Measurements from ENCODE around the gene CYB561A3. TPM values are rescaled to one million over a fixed set of nuclear protein-coding genes. Genes with fewer than 3 reads are reported as not detected.

CYB561A3 gene
- total and polyA plus RNA-seq, 3 experiments from 2014 or later, result 53.0 to 62.1 (median 53.7) TPM

GRCh38 chr11:61377461-61378160 lies 15.9 kb upstream of the CYB561A3 start:
- Mint-ChIP-seq H3K4me3 (no peak overlapping the region), H3K9me3 (no peaks in the 10 kb centered on the region), H3K27me3 (no peaks in the 10 kb centered on the region), H3K4me1 (no peaks in the 10 kb centered on the region), H3K36me3 (peaks cover 0 to 27% (median 3%) of the 10 kb centered on the region in 3 donors), H3K27ac (peak overlapping the region in 1 of 8 donors; percentile 22)
- H3K27me3 ChIP-seq (ENCODE audit: insufficient read depth, low read length, poor library complexity, severe bottlenecking), result no peaks in the 10 kb centered on the region
- no peak overlapping the region for H3K27ac ChIP-seq (ENCODE audit: low read depth, low read length)
- H3K36me3 ChIP-seq (ENCODE audit: insufficient read depth, low read length), result no peaks in the 10 kb centered on the region
- ChIA-PET POLR2A (no interaction called here), CTCF (no interaction called here)
- H3K9me3 ChIP-seq (ENCODE audit: low read length), result no peaks in the 10 kb centered on the region
- DNase-seq, result no peak
- no peaks in the 10 kb centered on the region for H3K4me1 ChIP-seq (ENCODE audit: insufficient read depth, low read length)
- no peak overlapping the region for H3K4me3 ChIP-seq (ENCODE audit: low read length)

- Histone ChIP-seq H3K4me3 (ENCODE audit: low read length) (no peak overlapping the region), H3K36me3 (ENCODE audit: insufficient read depth, low read length) (no peaks in the 10 kb centered on the region), H3K27ac (ENCODE audit: low read depth, low read length) (no peak overlapping the region), H3K9me3 (ENCODE audit: low read length) (no peaks in the 10 kb centered on the region), H3K27me3 (ENCODE audit: insufficient read depth, low read length, poor library complexity, severe bottlenecking) (no peaks in the 10 kb centered on the region), H3K4me1 (ENCODE audit: insufficient read depth, low read length) (no peaks in the 10 kb centered on the region)
- H3K4me3 Mint-ChIP-seq, result no peak overlapping the region
- DNase-seq, result no peak
- POLR2A ChIA-PET, result no interaction called here
- CTCF ChIA-PET, result interaction anchor here (2.4 kb wide), 1 partner anchor 39 kb away, joined by 9 read pairs; no protein-coding TSS in a partner anchor
- H3K27ac Mint-ChIP-seq, result no peak overlapping the region
- H3K27me3 Mint-ChIP-seq, result no peaks in the 10 kb centered on the region
- no peaks in the 10 kb centered on the region for H3K9me3 Mint-ChIP-seq
- no peaks in the 10 kb centered on the region for H3K4me1 Mint-ChIP-seq
- H3K36me3 Mint-ChIP-seq, result peaks cover 0 to 33% (median 3%) of the 10 kb centered on the region in 3 donors
Observed at GRCh38 chr11:61375761-61376108, 14.1 kb upstream of the CYB561A3 start.

GRCh38 chr11:61372659-61373420 lies 11.2 kb upstream of the CYB561A3 start:
- CTCF ChIA-PET, result interaction anchor here (2.3 to 5.3 kb wide), 2 partner anchors 12 to 36 kb away, joined by 15 to 20 read pairs; no protein-coding TSS in a partner anchor
- no peaks in the 10 kb centered on the region for H3K9me3 ChIP-seq (ENCODE audit: low read length)
- H3K4me3 ChIP-seq (ENCODE audit: low read length), result no peak overlapping the region
- no peaks in the 10 kb centered on the region for H3K27me3 Mint-ChIP-seq
- H3K27ac Mint-ChIP-seq, result peak overlapping the region in 1 of 8 donors; percentile 26
- peaks cover 0 to 58% (median 9%) of the 10 kb centered on the region in 3 donors for H3K36me3 Mint-ChIP-seq
- no peak for DNase-seq
- H3K36me3 ChIP-seq (ENCODE audit: insufficient read depth, low read length), result peaks cover 16% of the 10 kb centered on the region
- H3K9me3 Mint-ChIP-seq, result no peaks in the 10 kb centered on the region
- no peaks in the 10 kb centered on the region for H3K27me3 ChIP-seq (ENCODE audit: insufficient read depth, low read length, poor library complexity, severe bottlenecking)
- H3K4me1 Mint-ChIP-seq, result no peaks in the 10 kb centered on the region
- no peak overlapping the region for H3K4me3 Mint-ChIP-seq
- no peaks in the 10 kb centered on the region for H3K4me1 ChIP-seq (ENCODE audit: insufficient read depth, low read length)
- POLR2A ChIA-PET, result no interaction called here
- H3K27ac ChIP-seq (ENCODE audit: low read depth, low read length), result no peak overlapping the region

GRCh38 chr11:61370349-61371005 lies 8.8 kb upstream of the CYB561A3 start:
- no peak overlapping the region for H3K4me3 Mint-ChIP-seq
- no peaks in the 10 kb centered on the region for H3K27me3 Mint-ChIP-seq
- Histone ChIP-seq H3K27me3 (ENCODE audit: insufficient read depth, low read length, poor library complexity, severe bottlenecking) (no peaks in the 10 kb centered on the region), H3K9me3 (ENCODE audit: low read length) (no peaks in the 10 kb centered on the region), H3K36me3 (ENCODE audit: insufficient read depth, low read length) (peaks cover 34% of the 10 kb centered on the region), H3K27ac (ENCODE audit: low read depth, low read length) (no peak overlapping the region), H3K4me3 (ENCODE audit: low read length) (no peak overlapping the region), H3K4me1 (ENCODE audit: insufficient read depth, low read length) (no peaks in the 10 kb centered on the region)
- ChIA-PET POLR2A (no interaction called here), CTCF (interaction anchor here (2.3 to 5.3 kb wide), 2 partner anchors 15 to 34 kb away, joined by 15 to 20 read pairs; no protein-coding TSS in a partner anchor)
- H3K36me3 Mint-ChIP-seq, result peaks cover 0 to 64% (median 7%) of the 10 kb centered on the region in 3 donors
- H3K9me3 Mint-ChIP-seq, result no peaks in the 10 kb centered on the region
- peak overlapping the region in 3 of 8 donors; percentile 1 to 61 (median 14) for H3K27ac Mint-ChIP-seq
- no peak for DNase-seq
- no peaks in the 10 kb centered on the region for H3K4me1 Mint-ChIP-seq

- POLR2A ChIA-PET, result no interaction called here
- CTCF ChIA-PET, result interaction anchor here (1.3 to 5.3 kb wide), 3 partner anchors 16 to 33 kb away, joined by 5 to 20 read pairs (median 7); no protein-coding TSS in a partner anchor
- H3K27ac Mint-ChIP-seq, result no peak overlapping the region
- Histone ChIP-seq H3K4me1 (ENCODE audit: insufficient read depth, low read length) (no peaks in the 10 kb centered on the region), H3K9me3 (ENCODE audit: low read length) (no peaks in the 10 kb centered on the region), H3K4me3 (ENCODE audit: low read length) (no peak overlapping the region), H3K27me3 (ENCODE audit: insufficient read depth, low read length, poor library complexity, severe bottlenecking) (no peaks in the 10 kb centered on the region), H3K27ac (ENCODE audit: low read depth, low read length) (no peak overlapping the region), H3K36me3 (ENCODE audit: insufficient read depth, low read length) (peaks cover 35% of the 10 kb centered on the region)
- H3K4me3 Mint-ChIP-seq, result no peak overlapping the region
- no peaks in the 10 kb centered on the region for H3K4me1 Mint-ChIP-seq
- H3K27me3 Mint-ChIP-seq, result no peaks in the 10 kb centered on the region
- H3K9me3 Mint-ChIP-seq, result no peaks in the 10 kb centered on the region
- no peak for DNase-seq
- peaks cover 0 to 61% (median 7%) of the 10 kb centered on the region in 3 donors for H3K36me3 Mint-ChIP-seq
Observed at GRCh38 chr11:61369372-61370348, 8.0 kb upstream of the CYB561A3 start.

- H3K9me3 ChIP-seq (ENCODE audit: low read length), result no peaks in the 10 kb centered on the region
- Mint-ChIP-seq H3K4me3 (no peak overlapping the region), H3K36me3 (peaks cover 0 to 70% (median 7%) of the 10 kb centered on the region in 3 donors), H3K27ac (peak overlapping the region in 1 of 8 donors; percentile 55), H3K9me3 (no peaks in the 10 kb centered on the region), H3K27me3 (no peaks in the 10 kb centered on the region), H3K4me1 (peaks cover 3 to 4% (median 4%) of the 10 kb centered on the region in 3 donors)
- H3K36me3 ChIP-seq (ENCODE audit: insufficient read depth, low read length), result peaks cover 40% of the 10 kb centered on the region
- H3K4me1 ChIP-seq (ENCODE audit: insufficient read depth, low read length), result peaks cover 3% of the 10 kb centered on the region
- no peak overlapping the region for H3K4me3 ChIP-seq (ENCODE audit: low read length)
- no peak overlapping the region for H3K27ac ChIP-seq (ENCODE audit: low read depth, low read length)
- ChIA-PET POLR2A (no interaction called here), CTCF (interaction anchor here (1.3 to 2.3 kb wide), 2 partner anchors 17 to 32 kb away, joined by 5 to 7 read pairs; no protein-coding TSS in a partner anchor)
- DNase-seq, result no peak
- H3K27me3 ChIP-seq (ENCODE audit: insufficient read depth, low read length, poor library complexity, severe bottlenecking), result no peaks in the 10 kb centered on the region
Observed at GRCh38 chr11:61368646-61369045, 7.0 kb upstream of the CYB561A3 start.

GRCh38 chr11:61367406-61367805 lies 5.7 kb upstream of the CYB561A3 start:
- no peaks in the 10 kb centered on the region for H3K27me3 Mint-ChIP-seq
- no peak for DNase-seq
- POLR2A ChIA-PET, result no interaction called here
- Histone ChIP-seq H3K9me3 (ENCODE audit: low read length) (no peaks in the 10 kb centered on the region), H3K4me1 (ENCODE audit: insufficient read depth, low read length) (peaks cover 14% of the 10 kb centered on the region), H3K4me3 (ENCODE audit: low read length) (no peak overlapping the region), H3K27ac (ENCODE audit: low read depth, low read length) (peak overlapping the region; percentile 6), H3K27me3 (ENCODE audit: insufficient read depth, low read length, poor library complexity, severe bottlenecking) (no peaks in the 10 kb centered on the region), H3K36me3 (ENCODE audit: insufficient read depth, low read length) (peaks cover 40% of the 10 kb centered on the region)
- H3K4me1 Mint-ChIP-seq, result peaks cover 14 to 16% (median 15%) of the 10 kb centered on the region in 3 donors
- H3K9me3 Mint-ChIP-seq, result no peaks in the 10 kb centered on the region
- CTCF ChIA-PET, result interaction anchor here (0.7 to 2.5 kb wide), 2 partner anchors 26 to 31 kb away, joined by 3 to 15 read pairs; no protein-coding TSS in a partner anchor
- no peak overlapping the region for H3K27ac Mint-ChIP-seq
- peaks cover 0 to 73% (median 9%) of the 10 kb centered on the region in 3 donors for H3K36me3 Mint-ChIP-seq
- no peak overlapping the region for H3K4me3 Mint-ChIP-seq
